Measurements from ENCODE around the gene NECTIN4.

The NECTIN4 gene

DNA sequence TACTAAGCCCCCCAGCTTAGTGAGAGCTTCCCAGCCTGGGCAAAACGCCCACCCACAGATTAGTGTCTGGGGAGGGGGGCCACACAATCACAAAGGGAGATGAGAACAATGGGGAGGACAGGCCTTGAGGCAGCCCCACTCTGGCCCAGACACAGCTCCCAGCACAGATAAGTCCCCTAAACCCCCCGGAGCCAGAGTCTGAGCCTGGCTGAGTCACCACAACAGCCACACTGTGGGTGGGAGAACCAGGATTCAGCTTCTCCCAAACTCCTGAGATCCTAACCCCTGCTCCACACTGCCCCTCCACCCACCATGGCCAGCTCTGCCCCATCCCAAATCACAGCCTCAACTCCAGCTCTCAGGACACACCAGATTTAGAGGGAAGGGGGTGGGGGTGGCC is 4.2 kb downstream of the NECTIN4 start:
- Histone ChIP-seq H3K9ac (ENCODE audit: low read length) (no peak overlapping the region), H3K79me2 (ENCODE audit: low read length) (no peaks in the 10 kb centered on the region), H3K9me3 (ENCODE audit: insufficient read depth, low read length) (no peaks in the 10 kb centered on the region), H3K4me3 (ENCODE audit: low read length) (no peak overlapping the region), H4K20me1 (ENCODE audit: insufficient read depth, low read length) (no peaks in the 10 kb centered on the region), H3K4me1 (ENCODE audit: low read length) (no peaks in the 10 kb centered on the region), H3K27me3 (ENCODE audit: low read depth, low read length) (no peaks in the 10 kb centered on the region), H3K4me2 (ENCODE audit: low read length) (no peak overlapping the region), H2AFZ (ENCODE audit: low read depth, low read length) (no peak overlapping the region), H3K36me3 (replicated peaks; ENCODE audit: low read depth, low read length) (no peaks in the 10 kb centered on the region), H3K27ac (ENCODE audit: low read length) (no peak overlapping the region)
- TF ChIP-seq, protein P1, sequence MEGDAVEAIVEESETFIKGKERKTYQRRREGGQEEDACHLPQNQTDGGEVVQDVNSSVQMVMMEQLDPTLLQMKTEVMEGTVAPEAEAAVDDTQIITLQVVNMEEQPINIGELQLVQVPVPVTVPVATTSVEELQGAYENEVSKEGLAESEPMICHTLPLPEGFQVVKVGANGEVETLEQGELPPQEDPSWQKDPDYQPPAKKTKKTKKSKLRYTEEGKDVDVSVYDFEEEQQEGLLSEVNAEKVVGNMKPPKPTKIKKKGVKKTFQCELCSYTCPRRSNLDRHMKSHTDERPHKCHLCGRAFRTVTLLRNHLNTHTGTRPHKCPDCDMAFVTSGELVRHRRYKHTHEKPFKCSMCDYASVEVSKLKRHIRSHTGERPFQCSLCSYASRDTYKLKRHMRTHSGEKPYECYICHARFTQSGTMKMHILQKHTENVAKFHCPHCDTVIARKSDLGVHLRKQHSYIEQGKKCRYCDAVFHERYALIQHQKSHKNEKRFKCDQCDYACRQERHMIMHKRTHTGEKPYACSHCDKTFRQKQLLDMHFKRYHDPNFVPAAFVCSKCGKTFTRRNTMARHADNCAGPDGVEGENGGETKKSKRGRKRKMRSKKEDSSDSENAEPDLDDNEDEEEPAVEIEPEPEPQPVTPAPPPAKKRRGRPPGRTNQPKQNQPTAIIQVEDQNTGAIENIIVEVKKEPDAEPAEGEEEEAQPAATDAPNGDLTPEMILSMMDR (IDR thresholded peaks at IDR 0.05; ENCODE audit: low read depth, low read length) = no peak
- TF ChIP-seq EZH2phosphoT487 (IDR thresholded peaks at IDR 0.05; ENCODE audit: low read depth) = no peak

DNA sequence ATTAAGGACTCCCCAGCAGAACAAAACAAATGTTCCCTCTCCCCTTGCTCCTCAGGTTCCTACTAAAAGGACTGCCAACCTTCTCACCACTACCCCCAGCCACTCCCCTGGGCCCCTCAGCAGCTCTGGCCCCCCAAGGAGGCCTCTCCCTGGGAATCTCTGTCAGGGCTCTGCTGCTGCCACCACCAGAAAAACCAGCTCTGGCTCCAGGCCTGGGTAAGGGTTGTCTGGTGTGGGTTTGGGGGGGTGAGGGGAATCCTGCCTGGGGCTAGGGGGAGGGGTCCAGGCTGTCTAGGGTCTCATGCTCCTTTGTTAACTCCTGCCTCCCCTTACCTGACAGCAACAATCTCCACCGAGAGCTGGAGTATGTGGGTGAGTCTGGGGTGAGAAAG is 4.8 kb downstream of the NECTIN4 start:
- H2AFZ ChIP-seq (ENCODE audit: low read depth, low read length) = no peak overlapping the region
- H3K27ac ChIP-seq (ENCODE audit: low read length) = no peak overlapping the region
- no peaks in the 10 kb centered on the region for H3K79me2 ChIP-seq (ENCODE audit: low read length)
- no peak overlapping the region for H3K4me2 ChIP-seq (ENCODE audit: low read length)
- no peaks in the 10 kb centered on the region for H4K20me1 ChIP-seq (ENCODE audit: insufficient read depth, low read length)
- no peak overlapping the region for H3K4me3 ChIP-seq (ENCODE audit: low read length)
- TF ChIP-seq EZH2phosphoT487 (IDR thresholded peaks at IDR 0.05; ENCODE audit: low read depth) = no peak
- TF ChIP-seq, protein P1 (IDR thresholded peaks at IDR 0.05; ENCODE audit: low read depth, low read length) = no peak
- H3K27me3 ChIP-seq (ENCODE audit: low read depth, low read length) = no peaks in the 10 kb centered on the region
- H3K4me1 ChIP-seq (ENCODE audit: low read length) = no peaks in the 10 kb centered on the region
- H3K36me3 ChIP-seq (replicated peaks; ENCODE audit: low read depth, low read length) = no peaks in the 10 kb centered on the region
- H3K9me3 ChIP-seq (ENCODE audit: insufficient read depth, low read length) = no peaks in the 10 kb centered on the region
- no peak overlapping the region for H3K9ac ChIP-seq (ENCODE audit: low read length)

DNA sequence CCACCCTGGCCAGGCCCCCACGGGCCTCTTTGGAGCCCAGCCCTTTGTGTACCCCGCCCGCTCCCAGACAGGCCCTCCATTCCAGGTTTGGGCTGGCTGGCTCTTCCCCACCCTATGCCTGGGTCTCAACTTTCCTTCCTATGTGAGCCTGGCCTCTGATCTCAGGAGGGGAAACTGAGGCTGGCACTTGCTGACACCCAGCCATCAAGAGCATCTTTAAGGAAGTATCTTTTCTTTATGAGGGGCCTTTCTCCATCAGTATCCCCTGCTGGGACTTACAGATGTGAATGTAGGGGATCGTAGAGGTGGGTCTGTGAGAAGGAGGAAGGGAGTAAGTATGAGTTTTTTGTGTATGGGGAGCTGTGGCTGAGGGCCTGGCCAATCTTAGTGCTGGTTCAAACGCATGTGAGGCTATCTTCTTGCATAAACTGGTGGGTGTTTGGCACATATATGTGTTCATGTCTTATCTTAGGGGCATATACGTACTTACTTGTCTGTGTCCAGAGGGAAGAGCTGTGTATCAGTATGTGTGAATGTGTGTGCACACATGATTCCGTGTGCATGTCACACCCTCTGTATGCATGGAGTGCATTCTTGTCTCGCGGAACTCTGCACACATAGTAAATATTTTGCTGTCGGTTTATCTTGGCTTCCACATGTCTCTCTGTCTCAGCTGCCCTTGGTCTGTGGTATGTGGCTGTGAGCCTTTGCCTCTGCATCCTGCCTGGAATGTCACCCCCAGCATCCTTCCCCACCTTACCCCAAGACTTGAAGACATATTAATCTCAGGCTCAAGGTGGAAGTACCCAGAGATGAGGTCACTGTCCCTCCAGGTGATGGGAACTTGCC is 5.4 kb downstream of the NECTIN4 start:
- no peaks in the 10 kb centered on the region for H3K36me3 ChIP-seq (replicated peaks; ENCODE audit: low read depth, low read length)

More for the DNA sequence above, 5.4 kb downstream of the NECTIN4 start:
- H3K9me3 ChIP-seq (ENCODE audit: insufficient read depth, low read length) = no peaks in the 10 kb centered on the region
- H3K4me3 ChIP-seq (ENCODE audit: low read length) = no peak overlapping the region
- no peak overlapping the region for H3K4me2 ChIP-seq (ENCODE audit: low read length)
- H3K9ac ChIP-seq (ENCODE audit: low read length) = no peak overlapping the region
- H4K20me1 ChIP-seq (ENCODE audit: insufficient read depth, low read length) = no peaks in the 10 kb centered on the region
- TF ChIP-seq, protein P1 (IDR thresholded peaks at IDR 0.05; ENCODE audit: low read depth, low read length) = no peak
- no peak for TF ChIP-seq EZH2phosphoT487 (IDR thresholded peaks at IDR 0.05; ENCODE audit: low read depth)
- no peaks in the 10 kb centered on the region for H3K27me3 ChIP-seq (ENCODE audit: low read depth, low read length)
- no peaks in the 10 kb centered on the region for H3K79me2 ChIP-seq (ENCODE audit: low read length)
- no peak overlapping the region for H3K27ac ChIP-seq (ENCODE audit: low read length)
- H2AFZ ChIP-seq (ENCODE audit: low read depth, low read length) = no peak overlapping the region
- no peaks in the 10 kb centered on the region for H3K4me1 ChIP-seq (ENCODE audit: low read length)

Data from OCI-LY3 (cell line).